Measurements from ENCODE around the gene RRP9.

RRP9 gene

DNA sequence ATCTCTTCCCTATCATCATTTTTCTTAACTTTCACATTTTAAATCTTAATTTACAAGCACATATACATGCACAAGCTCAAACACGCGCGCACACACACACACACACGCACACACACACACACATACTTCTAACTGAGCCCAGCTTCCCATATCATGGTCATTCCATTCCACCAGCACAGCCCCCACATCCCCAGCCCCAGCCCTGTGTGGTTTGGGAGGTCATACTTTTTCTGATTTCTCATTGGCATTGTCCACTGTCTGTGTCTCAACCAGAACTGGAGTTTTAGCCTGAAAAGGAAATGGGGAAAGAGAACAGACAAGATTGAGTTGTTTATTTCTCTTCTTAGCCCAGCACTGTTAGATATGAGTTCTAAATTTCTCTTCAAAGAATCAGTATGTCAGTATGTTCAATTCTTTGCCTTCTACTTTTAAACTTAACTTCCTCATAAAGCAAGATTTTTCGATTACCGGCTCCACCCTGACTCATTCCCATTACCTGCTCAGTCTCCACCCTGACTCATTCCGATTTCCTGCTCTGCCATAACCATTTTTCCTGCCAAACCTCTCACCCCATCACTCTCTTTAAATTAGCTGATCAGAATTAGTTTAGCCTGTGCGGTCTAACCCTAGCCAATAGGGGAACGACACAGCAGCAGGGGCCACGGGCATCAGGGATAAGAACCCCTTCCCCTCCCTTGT is 44.9 kb downstream of the RRP9 start:
- DNase-seq, result no peak

DNA sequence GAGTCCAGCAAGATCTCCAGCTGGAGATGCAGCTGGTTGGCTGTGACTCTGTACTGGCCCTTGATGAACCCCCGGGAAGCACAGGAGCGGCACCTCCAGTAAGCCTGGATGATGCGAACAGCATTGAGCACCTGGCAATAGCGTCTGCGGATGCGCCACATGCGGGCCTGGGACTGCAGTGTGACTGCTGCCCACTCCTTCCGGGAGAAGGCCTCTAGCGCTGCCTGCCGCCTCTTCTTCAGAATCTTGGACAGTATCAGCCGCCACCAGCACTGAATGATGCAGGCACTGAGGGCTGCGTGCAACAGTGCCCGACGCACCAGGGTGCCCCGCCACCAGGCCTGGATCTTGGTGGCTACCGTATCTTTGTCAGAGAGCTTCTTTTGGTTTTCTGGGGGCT is 46.8 kb downstream of the RRP9 start:
- no peak for DNase-seq

DNA sequence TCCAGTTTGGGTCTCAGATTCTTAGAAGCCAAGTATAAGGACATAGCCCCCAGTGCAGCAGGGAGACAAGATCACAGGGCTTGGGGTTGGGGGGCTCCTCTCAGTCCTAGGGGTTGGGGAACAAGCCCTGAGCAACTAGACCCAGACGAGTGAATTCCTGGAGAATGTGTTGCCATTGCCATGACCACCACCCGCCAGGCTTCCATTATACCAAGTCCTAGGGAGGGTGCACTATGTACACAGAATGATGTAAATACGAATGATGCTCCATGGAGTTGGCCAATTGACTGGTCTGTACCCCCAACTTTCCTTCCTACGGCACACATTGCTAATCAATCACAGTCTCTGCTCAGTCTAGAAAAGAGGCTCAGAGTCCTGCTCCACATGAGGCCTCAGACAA is 47.3 kb downstream of the RRP9 start:
- no peak for DNase-seq

DNA sequence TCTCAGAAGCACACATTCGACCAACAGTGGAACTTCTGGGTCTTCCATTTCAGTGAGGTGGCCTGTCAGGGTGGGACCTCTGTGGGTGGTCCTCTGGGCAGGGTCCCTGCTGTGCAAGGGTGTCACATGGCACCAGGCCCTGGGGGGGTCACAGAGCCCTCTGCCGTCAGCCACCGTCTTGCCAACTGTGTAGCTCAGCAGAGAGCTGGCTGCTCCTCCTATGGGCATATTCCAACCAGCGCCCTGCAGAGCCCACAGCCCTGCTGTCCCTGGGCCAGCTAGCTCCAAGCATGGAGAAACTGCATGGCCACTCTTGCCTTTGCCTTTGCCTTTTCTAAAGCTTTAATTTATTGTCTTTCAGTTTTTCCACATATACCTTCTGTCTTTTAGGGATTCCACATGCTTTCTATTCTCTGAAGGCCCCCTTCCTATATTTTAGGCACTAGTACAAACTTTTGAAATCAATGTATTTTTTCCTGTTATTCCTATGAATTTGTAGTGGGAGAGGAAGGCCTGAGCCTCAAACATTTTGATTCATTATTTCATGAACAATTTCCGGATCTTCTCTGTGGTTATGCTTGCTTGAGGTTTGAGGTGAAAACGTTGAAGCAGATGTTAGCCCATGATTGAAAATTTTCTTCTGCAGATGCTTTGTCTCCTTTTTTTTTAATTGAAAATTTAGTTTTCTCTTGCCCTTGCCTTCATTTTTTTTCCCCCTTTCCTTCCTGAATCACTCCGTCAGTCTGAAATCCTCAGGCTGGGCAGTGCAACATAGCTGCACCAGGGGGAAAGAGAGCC is 50.3 kb downstream of the RRP9 start:
- no peak for DNase-seq

DNA sequence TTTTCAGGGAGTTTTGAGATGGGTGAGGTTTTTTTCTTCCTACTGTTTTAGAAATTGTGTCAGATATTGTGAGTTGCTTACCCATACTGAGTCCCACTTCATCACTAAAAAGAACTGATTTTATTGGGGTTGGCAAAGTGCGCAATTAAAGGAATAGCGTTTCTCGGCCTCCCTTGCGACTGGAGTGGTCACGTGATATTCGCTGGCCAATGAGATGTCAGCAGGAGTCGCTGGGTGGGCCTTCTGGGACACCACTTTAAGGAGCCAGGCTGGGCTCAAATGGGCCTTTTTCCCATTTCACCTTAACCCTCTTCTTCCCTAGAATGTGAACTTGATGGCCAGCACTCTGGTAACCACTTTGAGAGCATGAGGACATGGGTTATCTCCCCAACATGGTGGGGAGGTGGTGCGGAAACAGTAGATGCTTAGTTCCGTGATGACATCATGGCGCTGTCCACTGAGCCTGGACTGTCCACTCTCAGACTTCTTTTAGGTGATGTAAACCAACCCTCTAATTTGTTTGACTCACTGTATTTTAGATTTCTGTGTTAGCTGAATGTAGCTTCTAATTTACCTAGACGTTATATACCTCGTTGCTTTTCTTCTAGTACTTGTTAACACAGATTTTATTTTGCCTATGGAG is 53.1 kb downstream of the RRP9 start:
- DNase-seq, result no peak

DNA sequence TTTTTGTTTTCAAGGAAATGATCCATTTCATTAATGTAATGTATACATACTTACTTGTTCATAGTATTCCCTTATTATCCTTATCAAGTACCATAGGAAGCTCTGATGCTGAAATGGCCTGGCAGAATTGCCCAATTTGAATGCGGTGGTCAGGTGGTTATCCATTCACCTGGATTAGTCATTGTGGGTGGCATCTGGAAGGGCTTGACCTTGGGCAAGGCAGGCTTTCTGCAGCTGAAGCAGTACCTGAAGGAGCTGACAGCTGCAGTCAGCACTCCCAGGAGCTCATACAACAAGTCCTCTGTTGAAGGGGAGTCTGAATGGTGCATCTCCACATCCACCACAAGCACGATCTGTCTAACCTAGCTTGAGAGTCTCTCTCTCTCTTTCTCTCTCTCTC is 54.1 kb downstream of the RRP9 start:
- DNase-seq, result no peak

DNA sequence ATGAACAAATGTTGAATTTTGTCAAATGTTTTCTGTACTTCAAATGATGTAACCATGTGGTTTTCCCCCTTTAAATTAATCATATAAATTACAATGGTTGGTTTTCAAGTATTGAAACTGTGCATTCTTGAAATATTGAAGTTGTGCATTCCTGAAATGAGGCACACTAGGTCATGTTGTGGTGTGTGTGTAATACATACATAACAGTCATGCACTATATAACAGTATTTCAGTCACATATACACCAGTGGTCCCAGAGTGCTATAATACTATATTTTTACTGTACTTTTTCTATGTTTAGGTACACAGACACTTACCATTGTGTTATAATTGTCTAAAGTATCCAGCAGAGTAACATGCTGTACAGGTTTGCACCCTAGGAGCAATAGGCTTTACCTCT is 55.3 kb downstream of the RRP9 start:
- no peak for DNase-seq

Data from NCI-H446 treated with DMSO at 0.1 percent for 48 hours (cell line).